SK-N-SH (cell line): ENCODE measurements around the gene PELI2.

Experiments
- CHD2 ChIP-seq: fragments of 150-350 bp; IDR thresholded peaks from 2 replicates; pipeline ENCODE4 v1.6.1; 2018; ENCODE audit warnings: low read length; ENCODE audit not compliant: partially characterized antibody
- CTCF ChIP-seq: fragments of 200-600 bp; sonication (generic); IDR thresholded peaks from 2 replicates; pipeline ENCODE4 v1.6.1; 2017; ENCODE audit warnings: antibody characterized with exemption, mild to moderate bottlenecking, moderate library complexity
- EP300 ChIP-seq, 2 experiments: IDR thresholded peaks; 2 replicates each; pipeline versions ENCODE4 v1.4.0 to v1.6.1; 2012; ENCODE audit warnings: borderline replicate concordance in 1 of 2, low read depth in 1 of 2, low read length in 1 of 2
- EZH2phosphoT487 ChIP-seq: fragments of 200-600 bp; sonication (generic); IDR thresholded peaks from 2 replicates; pipeline ENCODE4 v1.6.1; 2017; ENCODE audit warnings: low read depth, mixed run types, mild to moderate bottlenecking, antibody characterized with exemption, moderate library complexity, borderline replicate concordance
- RCOR1 ChIP-seq: fragments of 150-350 bp; IDR thresholded peaks from 2 replicates; pipeline ENCODE4 v1.6.1; 2017; ENCODE audit warnings: antibody characterized with exemption, low read length
- TEAD4 ChIP-seq: IDR thresholded peaks from 2 replicates; pipeline ENCODE4 v1.4.0; 2012; ENCODE audit warnings: mild to moderate bottlenecking, borderline replicate concordance; ENCODE audit not compliant: insufficient read depth

GRCh38 chr14:56294128-56294527, 175.9 kb downstream of the PELI2 start:
- TF ChIP-seq EP300 (IDR thresholded peaks at IDR 0.05; ENCODE audit: borderline replicate concordance in 1 of 2, low read depth in 1 of 2, low read length in 1 of 2), result no peak
- TF ChIP-seq CTCF, result no peak
- no peak for TF ChIP-seq RCOR1
- TF ChIP-seq TEAD4, result no peak
- no peak for TF ChIP-seq CHD2
- TF ChIP-seq EZH2phosphoT487, result no peak
